ENCODE data around the gene LIMCH1. TPM values are rescaled to one million over a fixed set of nuclear protein-coding genes. Genes with fewer than 3 reads are reported as not detected.

The LIMCH1 gene
- total RNA-seq, 1 donor from 2014 or later = 7.1 TPM

DNA sequence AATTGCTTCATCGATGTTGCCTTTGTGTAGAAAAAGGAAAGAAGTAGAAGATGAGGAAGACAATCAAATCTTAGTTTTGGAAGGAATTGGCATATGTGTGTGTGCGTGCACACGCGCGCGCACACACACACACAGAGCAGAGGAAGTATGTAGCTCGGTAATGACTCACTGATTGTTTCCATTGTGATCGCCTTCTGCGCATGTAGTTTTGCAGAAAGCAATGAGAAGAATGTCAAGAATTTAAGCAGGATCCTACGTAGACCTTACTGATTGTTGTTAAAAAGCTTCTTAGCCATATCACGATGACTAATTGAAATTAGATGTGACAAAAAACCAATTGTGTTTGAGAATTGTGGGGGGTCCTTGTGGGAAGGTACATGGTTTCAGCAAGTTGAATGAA, 12.8 kb upstream of the LIMCH1 start:
- no peak overlapping the region for H3K9ac ChIP-seq (ENCODE audit: low read length)
- peak overlapping the region; percentile 45 for H3K27ac ChIP-seq (ENCODE audit: low read depth, low read length)
- no peak overlapping the region for H3K4me3 Mint-ChIP-seq (ENCODE audit: unreplicated experiment)
- H3K4me3 ChIP-seq (ENCODE audit: insufficient read depth, low read depth, low read length) = no peak overlapping the region
- TF ChIP-seq, protein P1, sequence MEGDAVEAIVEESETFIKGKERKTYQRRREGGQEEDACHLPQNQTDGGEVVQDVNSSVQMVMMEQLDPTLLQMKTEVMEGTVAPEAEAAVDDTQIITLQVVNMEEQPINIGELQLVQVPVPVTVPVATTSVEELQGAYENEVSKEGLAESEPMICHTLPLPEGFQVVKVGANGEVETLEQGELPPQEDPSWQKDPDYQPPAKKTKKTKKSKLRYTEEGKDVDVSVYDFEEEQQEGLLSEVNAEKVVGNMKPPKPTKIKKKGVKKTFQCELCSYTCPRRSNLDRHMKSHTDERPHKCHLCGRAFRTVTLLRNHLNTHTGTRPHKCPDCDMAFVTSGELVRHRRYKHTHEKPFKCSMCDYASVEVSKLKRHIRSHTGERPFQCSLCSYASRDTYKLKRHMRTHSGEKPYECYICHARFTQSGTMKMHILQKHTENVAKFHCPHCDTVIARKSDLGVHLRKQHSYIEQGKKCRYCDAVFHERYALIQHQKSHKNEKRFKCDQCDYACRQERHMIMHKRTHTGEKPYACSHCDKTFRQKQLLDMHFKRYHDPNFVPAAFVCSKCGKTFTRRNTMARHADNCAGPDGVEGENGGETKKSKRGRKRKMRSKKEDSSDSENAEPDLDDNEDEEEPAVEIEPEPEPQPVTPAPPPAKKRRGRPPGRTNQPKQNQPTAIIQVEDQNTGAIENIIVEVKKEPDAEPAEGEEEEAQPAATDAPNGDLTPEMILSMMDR (IDR thresholded peaks at IDR 0.05; ENCODE audit: insufficient read depth, low read depth, low read length) = no peak
- H4K20me1 ChIP-seq (ENCODE audit: insufficient read depth, low read length) = no peaks in the 10 kb centered on the region
- no peaks in the 10 kb centered on the region for H3K9me3 ChIP-seq (ENCODE audit: insufficient read depth, low read depth, low read length)
- H3K27ac Mint-ChIP-seq (ENCODE audit: unreplicated experiment) = peak overlapping the region; percentile 88
- H3K36me3 ChIP-seq (ENCODE audit: insufficient read depth, low read length) = no peaks in the 10 kb centered on the region
- FAIRE-seq (peak; percentile 32), DNase-seq (ENCODE audit: low read depth) (peak; percentile 99)
- peaks cover 13% of the 10 kb centered on the region for H3K4me1 ChIP-seq (ENCODE audit: insufficient read depth, low read length)
- no peak overlapping the region for H2AFZ ChIP-seq (ENCODE audit: low read depth, low read length)
- H3K4me2 ChIP-seq (ENCODE audit: low read length) = peak overlapping the region; percentile 76
- H3K27me3 Mint-ChIP-seq (ENCODE audit: low read depth, unreplicated experiment) = no peaks in the 10 kb centered on the region
- H3K9me3 Mint-ChIP-seq (ENCODE audit: unreplicated experiment) = no peaks in the 10 kb centered on the region
- H3K79me2 ChIP-seq (ENCODE audit: insufficient read depth, low read length) = no peaks in the 10 kb centered on the region
- H3K4me1 Mint-ChIP-seq (ENCODE audit: low read depth, unreplicated experiment) = peaks cover 18% of the 10 kb centered on the region
- H3K27me3 ChIP-seq (ENCODE audit: insufficient read depth, low read length) = no peaks in the 10 kb centered on the region
- no peaks in the 10 kb centered on the region for H3K36me3 Mint-ChIP-seq (ENCODE audit: low read depth, unreplicated experiment)

DNA sequence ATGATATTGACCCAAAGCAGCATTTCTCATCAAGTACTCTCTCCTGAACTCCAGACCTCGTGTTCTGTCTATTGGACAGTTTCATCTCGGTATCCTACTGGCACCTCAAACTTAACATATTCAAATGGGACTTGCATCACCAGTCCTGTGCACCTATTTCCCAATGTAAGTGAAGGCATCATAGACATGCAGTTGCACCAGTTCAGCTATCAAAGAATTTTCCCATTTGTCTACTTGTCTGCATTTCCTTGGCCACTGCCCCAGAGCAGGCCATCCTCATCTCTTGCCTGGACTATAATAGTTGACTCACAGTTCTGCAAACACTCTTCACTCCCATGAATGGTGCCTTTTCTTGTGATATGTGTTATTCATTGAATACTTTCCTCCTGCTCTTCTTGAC, 11.3 kb upstream of the LIMCH1 start:
- H3K27me3 Mint-ChIP-seq (ENCODE audit: low read depth, unreplicated experiment) = no peaks in the 10 kb centered on the region
- Histone ChIP-seq H3K4me2 (ENCODE audit: low read length) (no peak overlapping the region), H3K27ac (ENCODE audit: low read depth, low read length) (no peak overlapping the region), H3K79me2 (ENCODE audit: insufficient read depth, low read length) (no peaks in the 10 kb centered on the region), H3K9ac (ENCODE audit: low read length) (no peak overlapping the region), H3K9me3 (ENCODE audit: insufficient read depth, low read depth, low read length) (no peaks in the 10 kb centered on the region), H3K36me3 (ENCODE audit: insufficient read depth, low read length) (no peaks in the 10 kb centered on the region), H3K4me1 (ENCODE audit: insufficient read depth, low read length) (peaks cover 13% of the 10 kb centered on the region), H2AFZ (ENCODE audit: low read depth, low read length) (no peak overlapping the region), H3K27me3 (ENCODE audit: insufficient read depth, low read length) (no peaks in the 10 kb centered on the region), H4K20me1 (ENCODE audit: insufficient read depth, low read length) (no peaks in the 10 kb centered on the region), H3K4me3 (ENCODE audit: insufficient read depth, low read depth, low read length) (no peak overlapping the region)
- no peaks in the 10 kb centered on the region for H3K36me3 Mint-ChIP-seq (ENCODE audit: low read depth, unreplicated experiment)
- no peak for TF ChIP-seq EZH2 (IDR thresholded peaks at IDR 0.05; ENCODE audit: insufficient read depth, low read length)
- TF ChIP-seq, protein P1 (IDR thresholded peaks at IDR 0.05; ENCODE audit: insufficient read depth, low read depth, low read length) = no peak
- H3K4me3 Mint-ChIP-seq (ENCODE audit: unreplicated experiment) = no peak overlapping the region
- peak overlapping the region; percentile 81 for H3K27ac Mint-ChIP-seq (ENCODE audit: unreplicated experiment)
- DNase-seq (ENCODE audit: low read depth) (peak; percentile 44), FAIRE-seq (no peak)
- no peaks in the 10 kb centered on the region for H3K9me3 Mint-ChIP-seq (ENCODE audit: unreplicated experiment)
- H3K4me1 Mint-ChIP-seq (ENCODE audit: low read depth, unreplicated experiment) = peaks cover 23% of the 10 kb centered on the region

DNA sequence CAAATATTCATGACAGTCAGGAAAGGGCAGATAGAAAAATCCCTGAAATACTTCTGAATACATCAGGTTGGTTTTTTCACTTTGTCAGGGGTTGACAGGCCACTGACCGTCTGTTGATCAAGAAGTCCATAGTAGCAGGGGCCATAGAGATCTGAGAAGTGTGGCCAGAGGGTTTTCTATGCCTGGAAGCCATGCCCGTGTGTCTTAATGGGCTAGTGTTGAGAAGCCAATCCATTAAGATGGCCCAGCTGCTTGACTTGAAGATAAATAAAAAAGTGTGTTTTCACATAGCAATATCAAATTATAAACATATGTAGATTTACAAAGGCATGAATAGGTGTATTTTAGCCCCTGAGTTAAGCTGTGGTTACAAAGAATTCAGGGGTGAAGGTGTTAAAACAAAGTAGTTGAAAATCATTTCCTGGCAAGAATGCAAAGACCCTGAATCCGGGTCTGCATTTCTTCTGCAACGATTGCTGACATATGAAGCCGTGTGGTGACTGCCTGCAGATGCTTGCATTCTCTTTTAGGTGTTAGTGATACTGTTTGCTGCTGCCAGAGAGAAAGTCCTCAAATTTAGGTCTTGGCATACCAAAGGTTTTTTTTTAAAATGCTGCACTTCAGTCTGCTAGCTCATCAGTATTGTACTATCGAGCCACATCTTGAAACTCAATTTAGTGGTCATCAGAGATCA, 9.3 kb upstream of the LIMCH1 start:
- H3K9me3 ChIP-seq (ENCODE audit: insufficient read depth, low read depth, low read length) = no peaks in the 10 kb centered on the region
- no peak overlapping the region for H3K27ac ChIP-seq (ENCODE audit: low read depth, low read length)
- no peaks in the 10 kb centered on the region for H3K36me3 Mint-ChIP-seq (ENCODE audit: low read depth, unreplicated experiment)
- no peak overlapping the region for H3K27ac Mint-ChIP-seq (ENCODE audit: unreplicated experiment)
- H3K27me3 ChIP-seq (ENCODE audit: insufficient read depth, low read length) = no peaks in the 10 kb centered on the region
- no peaks in the 10 kb centered on the region for H3K9me3 Mint-ChIP-seq (ENCODE audit: unreplicated experiment)
- FAIRE-seq (no peak), DNase-seq (ENCODE audit: low read depth) (no peak)
- no peak overlapping the region for H3K9ac ChIP-seq (ENCODE audit: low read length)
- no peaks in the 10 kb centered on the region for H4K20me1 ChIP-seq (ENCODE audit: insufficient read depth, low read length)
- no peaks in the 10 kb centered on the region for H3K27me3 Mint-ChIP-seq (ENCODE audit: low read depth, unreplicated experiment)
- no peak overlapping the region for H3K4me2 ChIP-seq (ENCODE audit: low read length)
- H3K79me2 ChIP-seq (ENCODE audit: insufficient read depth, low read length) = no peaks in the 10 kb centered on the region
- no peak for TF ChIP-seq EZH2 (IDR thresholded peaks at IDR 0.05; ENCODE audit: insufficient read depth, low read length)
- TF ChIP-seq, protein P1 (IDR thresholded peaks at IDR 0.05; ENCODE audit: insufficient read depth, low read depth, low read length) = no peak
- H3K4me1 Mint-ChIP-seq (ENCODE audit: low read depth, unreplicated experiment) = peaks cover 26% of the 10 kb centered on the region
- H3K4me3 ChIP-seq (ENCODE audit: insufficient read depth, low read depth, low read length) = no peak overlapping the region
- no peak overlapping the region for H3K4me3 Mint-ChIP-seq (ENCODE audit: unreplicated experiment)
- H2AFZ ChIP-seq (ENCODE audit: low read depth, low read length) = no peak overlapping the region
- H3K36me3 ChIP-seq (ENCODE audit: insufficient read depth, low read length) = no peaks in the 10 kb centered on the region
- peaks cover 13% of the 10 kb centered on the region for H3K4me1 ChIP-seq (ENCODE audit: insufficient read depth, low read length)
